HG02870 (cell line): ENCODE data around the gene DBF4B.

Experiments
- ATAC-seq: cut with Tn5 transposase; IDR thresholded peaks from one replicate; pipeline ENCODE4 v1.9.1; 2021; ENCODE audit warnings: mild to moderate bottlenecking, moderate library complexity; ENCODE audit not compliant: unreplicated experiment

Gene DBF4B

DNA sequence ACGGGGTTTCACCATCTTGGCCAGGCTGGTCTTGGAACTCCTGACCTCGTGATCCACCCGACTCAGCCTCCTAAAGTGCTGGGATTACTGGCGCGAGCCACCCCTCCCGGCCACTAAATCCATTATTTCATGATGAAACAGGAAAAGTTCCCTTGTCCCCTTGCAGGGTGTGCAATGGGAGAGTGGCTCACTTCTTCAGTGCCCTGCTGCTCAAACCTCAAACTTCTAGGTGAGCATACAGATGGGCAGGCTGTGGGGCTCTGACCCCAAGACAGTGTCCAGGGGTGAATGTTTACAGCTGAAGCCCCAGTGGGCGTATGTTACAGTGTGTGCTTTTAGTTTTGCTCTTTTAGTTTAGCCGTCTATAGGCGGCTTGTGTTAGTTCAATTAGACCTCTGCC is 87.0 kb downstream of the DBF4B start:
- ATAC-seq, result no peak

DNA sequence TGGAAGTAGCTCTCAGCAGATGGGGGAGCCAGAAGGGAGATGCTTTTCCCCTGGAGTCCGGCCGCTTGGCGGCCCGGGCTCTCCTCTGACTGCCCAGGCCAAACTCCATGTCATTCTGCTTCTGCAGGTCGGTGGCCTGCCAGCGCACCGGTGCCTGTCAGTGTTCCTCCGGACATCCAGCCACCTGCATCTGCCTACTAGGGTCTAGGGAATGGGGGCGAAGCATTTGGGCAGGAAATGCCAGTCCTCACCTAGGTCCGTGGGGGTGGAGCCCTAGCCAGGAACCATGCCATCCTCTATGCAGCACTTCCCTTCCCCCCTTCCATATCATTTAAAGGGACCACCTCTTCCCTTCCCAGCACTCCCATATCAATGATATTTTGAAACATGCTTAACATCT is 87.5 kb downstream of the DBF4B start:
- no peak for ATAC-seq

DNA sequence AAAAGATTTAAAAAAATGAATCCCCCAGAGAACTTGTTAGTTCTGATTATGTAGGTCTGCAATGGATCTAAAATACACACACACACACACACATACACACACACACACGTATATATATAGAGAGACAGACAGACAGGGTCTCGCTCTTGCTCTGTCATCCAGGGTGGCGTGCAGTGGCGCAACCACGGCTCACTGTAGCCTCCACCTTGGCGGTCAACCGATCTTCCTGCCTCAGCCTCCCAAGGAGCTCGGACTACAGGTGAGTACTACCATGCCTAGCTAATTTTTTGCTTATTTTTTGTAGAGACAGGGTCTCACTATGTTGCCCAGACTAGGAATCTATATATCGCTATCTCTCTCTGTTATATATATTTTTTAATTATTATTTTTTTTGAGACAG is 88.3 kb downstream of the DBF4B start:
- no peak for ATAC-seq

GRCh38 chr17:44797802-44798201 is 89.3 kb downstream of the DBF4B start:
- no peak for ATAC-seq

- no peak for ATAC-seq
Measured at GRCh38 chr17:44798356-44798755, 89.9 kb downstream of the DBF4B start.
